Breast epithelium (tissue), 3 donors: ENCODE data around the gene MASP1.

Source experiments
- POLR2AphosphoS5 ChIP-seq, 3 donors: sonication (generic); formaldehyde crosslinking; IDR thresholded peaks; one replicate each; pipeline ENCODE4 v1.6.1; 2017; ENCODE audit warnings: antibody characterized with exemption in 3 of 3
- TF ChIP-seq, protein P1 (sequence below), 3 donors: fragments of 450-650 bp; IDR thresholded peaks; one replicate each; pipeline ENCODE4 v1.5.1; 2016 to 2017; ENCODE audit warnings: antibody characterized with exemption in 3 of 3, mild to moderate bottlenecking in 3 of 3, moderate library complexity in 3 of 3

DNA sequence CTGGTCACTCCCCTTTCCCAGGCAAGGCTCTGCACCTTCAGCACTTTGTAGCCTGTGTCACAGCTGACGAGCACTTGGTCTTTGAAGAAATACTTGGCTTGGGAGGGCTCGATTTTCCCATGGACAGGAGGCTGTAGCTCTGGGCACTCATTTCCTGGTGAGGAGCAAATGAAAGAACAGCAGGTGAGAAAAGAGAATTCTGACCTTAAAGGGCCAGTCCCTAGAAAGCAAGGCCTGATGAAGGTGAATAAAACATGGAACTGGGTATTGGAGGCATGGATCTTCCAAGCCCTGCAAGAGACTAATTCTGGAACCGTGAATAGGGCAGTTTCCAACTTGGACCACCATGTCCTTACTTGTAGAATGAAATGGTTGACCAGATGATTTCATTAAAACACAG lies 39.9 kb downstream of the MASP1 start:
- TF ChIP-seq, protein P1, sequence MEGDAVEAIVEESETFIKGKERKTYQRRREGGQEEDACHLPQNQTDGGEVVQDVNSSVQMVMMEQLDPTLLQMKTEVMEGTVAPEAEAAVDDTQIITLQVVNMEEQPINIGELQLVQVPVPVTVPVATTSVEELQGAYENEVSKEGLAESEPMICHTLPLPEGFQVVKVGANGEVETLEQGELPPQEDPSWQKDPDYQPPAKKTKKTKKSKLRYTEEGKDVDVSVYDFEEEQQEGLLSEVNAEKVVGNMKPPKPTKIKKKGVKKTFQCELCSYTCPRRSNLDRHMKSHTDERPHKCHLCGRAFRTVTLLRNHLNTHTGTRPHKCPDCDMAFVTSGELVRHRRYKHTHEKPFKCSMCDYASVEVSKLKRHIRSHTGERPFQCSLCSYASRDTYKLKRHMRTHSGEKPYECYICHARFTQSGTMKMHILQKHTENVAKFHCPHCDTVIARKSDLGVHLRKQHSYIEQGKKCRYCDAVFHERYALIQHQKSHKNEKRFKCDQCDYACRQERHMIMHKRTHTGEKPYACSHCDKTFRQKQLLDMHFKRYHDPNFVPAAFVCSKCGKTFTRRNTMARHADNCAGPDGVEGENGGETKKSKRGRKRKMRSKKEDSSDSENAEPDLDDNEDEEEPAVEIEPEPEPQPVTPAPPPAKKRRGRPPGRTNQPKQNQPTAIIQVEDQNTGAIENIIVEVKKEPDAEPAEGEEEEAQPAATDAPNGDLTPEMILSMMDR (IDR thresholded peaks at IDR 0.05), result no peak
- TF ChIP-seq POLR2AphosphoS5 (IDR thresholded peaks at IDR 0.05), result no peak
